Caco-2 (cell line): Measurements from ENCODE around the gene PDE4D. TPM values are rescaled to one million over a fixed set of nuclear protein-coding genes. Genes with fewer than 3 reads are reported as not detected.
"Not testable (repeated sequence)": the region's sequence is repeated elsewhere in the genome, so short reads cannot be mapped to it uniquely, and the experiment has no call there.

Experiments
- BruUV-seq: library from RNA; stranded (reverse); fragments of 400-500 nt; replicated peaks from 2 replicates; lab custom pipeline; 2021; lab: Mats Ljungman, UMichigan
- CTCF ChIA-PET: fragments of 300-600 bp; sonication (Branson Sonifier 250); formaldehyde crosslinking; loops from one replicate; lab custom pipeline; 2022; ENCODE audit warnings: antibody characterized with exemption; lab: Charles Lee
- POLR2A ChIA-PET: fragments of 300-600 bp; sonication (Branson Sonifier 250); formaldehyde crosslinking; loops from one replicate; lab custom pipeline; 2022; ENCODE audit warnings: antibody characterized with exemption; lab: Charles Lee
- DNase-seq, 2 experiments: peaks; one replicate each; pipeline versions ENCODE4 v3.0.0 to v3.0.0-alpha.2; 2020 to 2022
- H3K27me3 ChIP-seq: replicated peaks from 2 replicates; pipeline ENCODE4 v1.6.0; 2011; ENCODE audit warnings: low read length; ENCODE audit not compliant: control insufficient read depth, insufficient read depth
- H3K36me3 ChIP-seq: 2 replicates; pipeline ENCODE4 v1.5.1; 2011; ENCODE audit warnings: low read length; ENCODE audit not compliant: control insufficient read depth, insufficient read depth
- H3K4me1 ChIP-seq: fragments of 250-450 bp; sonication (Bioruptor Pico); 2 replicates; pipeline ENCODE4 v1.5.1; 2020; ENCODE audit warnings: mild to moderate bottlenecking
- H3K4me3 ChIP-seq: 2 replicates; pipeline ENCODE4 v1.5.1; 2011; ENCODE audit warnings: low read depth, mild to moderate bottlenecking, control low read depth, low read length
- H3K9me3 ChIP-seq: fragments of 250-450 bp; sonication (Bioruptor Pico); 2 replicates; pipeline ENCODE4 v1.5.1; 2020; ENCODE audit warnings: mild to moderate bottlenecking, moderate library complexity
- H3K27ac Mint-ChIP-seq: one replicate; pipeline ENCODE4 v1.8.0; 2022; ENCODE audit warnings: mixed read lengths; ENCODE audit not compliant: unreplicated experiment
- H3K27me3 Mint-ChIP-seq: one replicate; pipeline ENCODE4 v1.8.0; 2022; ENCODE audit warnings: mixed read lengths; ENCODE audit not compliant: insufficient read depth, unreplicated experiment
- H3K36me3 Mint-ChIP-seq: one replicate; pipeline ENCODE4 v1.8.0; 2022; ENCODE audit warnings: mild to moderate bottlenecking, mixed read lengths; ENCODE audit not compliant: insufficient read depth, unreplicated experiment
- H3K4me1 Mint-ChIP-seq: one replicate; pipeline ENCODE4 v1.8.0; 2022; ENCODE audit warnings: low read depth, mixed read lengths; ENCODE audit not compliant: unreplicated experiment
- H3K4me3 Mint-ChIP-seq: one replicate; pipeline ENCODE4 v1.8.0; 2022; ENCODE audit warnings: mild to moderate bottlenecking, moderate library complexity, mixed read lengths; ENCODE audit not compliant: unreplicated experiment
- H3K9me3 Mint-ChIP-seq: one replicate; pipeline ENCODE4 v1.8.0; 2022; ENCODE audit warnings: mixed read lengths; ENCODE audit not compliant: unreplicated experiment
- intact Hi-C: fragments of 100-400 bp; cut with micrococcal nuclease; formaldehyde crosslinking; loops from one replicate; pipeline ENCODE4 v1.10.0; 2022; ENCODE audit not compliant: unreplicated experiment
- total RNA-seq: library from RNA; stranded (reverse); gene quantifications from 2 replicates; pipeline ENCODE4 v1.2.3, GENCODE V29; 2022
- TF ChIP-seq, protein P1 (sequence below), 2 experiments: fragments of 200-600 bp in 1 of 2; IDR thresholded peaks; 1 replicate in 1 of 2; 2 replicates in 1 of 2; pipeline versions ENCODE4 v1.5.1 to v1.8.0; 2011 to 2022; ENCODE audit warnings: antibody characterized with exemption in 1 of 2, control low read depth in 1 of 2, inconsistent platforms in 1 of 2, low read depth in 1 of 2, low read length in 1 of 2, mild to moderate bottlenecking in 1 of 2, moderate library complexity in 1 of 2; ENCODE audit not compliant: insufficient read depth in 1 of 2, severe bottlenecking in 1 of 2, unreplicated experiment in 1 of 2

Gene PDE4D
- total RNA-seq, 1 experiment from 2014 or later: 89.8 TPM

GRCh38 chr5:58961631-58962280 is 931.8 kb downstream of the PDE4D start:
- intact Hi-C loops: no loop called here
- no peak overlapping the region for H3K27ac Mint-ChIP-seq
- Histone ChIP-seq H3K4me1 (no peaks in the 10 kb centered on the region), H3K36me3 (no peaks in the 10 kb centered on the region), H3K9me3 (no peaks in the 10 kb centered on the region), H3K27me3 (no peaks in the 10 kb centered on the region), H3K4me3 (no peak overlapping the region)
- POLR2A ChIA-PET: no interaction called here
- TF ChIP-seq, protein P1, sequence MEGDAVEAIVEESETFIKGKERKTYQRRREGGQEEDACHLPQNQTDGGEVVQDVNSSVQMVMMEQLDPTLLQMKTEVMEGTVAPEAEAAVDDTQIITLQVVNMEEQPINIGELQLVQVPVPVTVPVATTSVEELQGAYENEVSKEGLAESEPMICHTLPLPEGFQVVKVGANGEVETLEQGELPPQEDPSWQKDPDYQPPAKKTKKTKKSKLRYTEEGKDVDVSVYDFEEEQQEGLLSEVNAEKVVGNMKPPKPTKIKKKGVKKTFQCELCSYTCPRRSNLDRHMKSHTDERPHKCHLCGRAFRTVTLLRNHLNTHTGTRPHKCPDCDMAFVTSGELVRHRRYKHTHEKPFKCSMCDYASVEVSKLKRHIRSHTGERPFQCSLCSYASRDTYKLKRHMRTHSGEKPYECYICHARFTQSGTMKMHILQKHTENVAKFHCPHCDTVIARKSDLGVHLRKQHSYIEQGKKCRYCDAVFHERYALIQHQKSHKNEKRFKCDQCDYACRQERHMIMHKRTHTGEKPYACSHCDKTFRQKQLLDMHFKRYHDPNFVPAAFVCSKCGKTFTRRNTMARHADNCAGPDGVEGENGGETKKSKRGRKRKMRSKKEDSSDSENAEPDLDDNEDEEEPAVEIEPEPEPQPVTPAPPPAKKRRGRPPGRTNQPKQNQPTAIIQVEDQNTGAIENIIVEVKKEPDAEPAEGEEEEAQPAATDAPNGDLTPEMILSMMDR (IDR thresholded peaks at IDR 0.05; ENCODE audit: insufficient read depth in 1 of 2, low read depth in 1 of 2, low read length in 1 of 2, severe bottlenecking in 1 of 2, unreplicated experiment in 1 of 2): no peak
- no peaks in the 10 kb centered on the region for H3K9me3 Mint-ChIP-seq
- H3K4me3 Mint-ChIP-seq: no peak overlapping the region
- peaks cover under 1% of the 10 kb centered on the region for H3K36me3 Mint-ChIP-seq
- no peaks in the 10 kb centered on the region for H3K27me3 Mint-ChIP-seq
- no peaks in the 10 kb centered on the region for H3K4me1 Mint-ChIP-seq
- CTCF ChIA-PET: no interaction called here
- no peak for DNase-seq
- BruUV-seq: no TSS peak

GRCh38 chr5:58958701-58959100 is 934.8 kb downstream of the PDE4D start:
- Histone ChIP-seq H3K27me3 (no peaks in the 10 kb centered on the region), H3K4me1 (no peaks in the 10 kb centered on the region), H3K36me3 (no peaks in the 10 kb centered on the region), H3K4me3 (no peak overlapping the region), H3K9me3 (no peaks in the 10 kb centered on the region)
- CTCF ChIA-PET: no interaction called here
- no peaks in the 10 kb centered on the region for H3K4me1 Mint-ChIP-seq
- TF ChIP-seq, protein P1 (IDR thresholded peaks at IDR 0.05; ENCODE audit: insufficient read depth in 1 of 2, low read depth in 1 of 2, low read length in 1 of 2, severe bottlenecking in 1 of 2, unreplicated experiment in 1 of 2): no peak
- intact Hi-C loops: no loop called here
- POLR2A ChIA-PET: no interaction called here
- no peak overlapping the region for H3K4me3 Mint-ChIP-seq
- DNase-seq: no peak
- no peaks in the 10 kb centered on the region for H3K27me3 Mint-ChIP-seq
- BruUV-seq: no TSS peak
- H3K27ac Mint-ChIP-seq: no peak overlapping the region
- no peaks in the 10 kb centered on the region for H3K36me3 Mint-ChIP-seq
- H3K9me3 Mint-ChIP-seq: no peaks in the 10 kb centered on the region

DNA sequence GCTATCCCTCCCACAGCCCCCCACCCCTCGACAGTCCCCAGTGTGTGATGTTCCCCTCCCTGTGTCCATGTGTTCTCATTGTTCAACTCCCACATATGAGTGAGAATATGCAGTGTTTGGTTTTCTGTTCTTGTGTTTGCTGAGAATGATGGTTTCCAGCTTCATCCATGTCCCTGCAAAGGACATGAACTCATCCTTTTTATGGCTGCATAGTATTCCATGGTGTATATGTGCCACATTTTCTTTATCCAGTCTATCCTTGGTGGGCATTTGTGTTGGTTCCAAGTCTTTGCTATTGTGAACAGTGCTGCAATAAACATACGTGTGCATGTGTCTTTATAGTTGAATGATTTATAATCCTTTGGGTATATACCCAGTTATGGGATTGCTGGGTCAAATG is 940.3 kb downstream of the PDE4D start:
- CTCF ChIA-PET, BruUV-seq: not testable (repeated sequence)

More for the DNA sequence above, 940.3 kb downstream of the PDE4D start:
- H3K4me3 Mint-ChIP-seq, DNase-seq, POLR2A ChIA-PET, H3K4me3 ChIP-seq, H3K9me3 ChIP-seq, intact Hi-C loops, H3K9me3 Mint-ChIP-seq, H3K36me3 Mint-ChIP-seq, H3K27ac Mint-ChIP-seq, H3K27me3 Mint-ChIP-seq, H3K4me1 Mint-ChIP-seq, H3K27me3 ChIP-seq, H3K4me1 ChIP-seq, H3K36me3 ChIP-seq: not testable (repeated sequence)
